ENCODE data around the gene CLIC2.

Gene CLIC2

DNA sequence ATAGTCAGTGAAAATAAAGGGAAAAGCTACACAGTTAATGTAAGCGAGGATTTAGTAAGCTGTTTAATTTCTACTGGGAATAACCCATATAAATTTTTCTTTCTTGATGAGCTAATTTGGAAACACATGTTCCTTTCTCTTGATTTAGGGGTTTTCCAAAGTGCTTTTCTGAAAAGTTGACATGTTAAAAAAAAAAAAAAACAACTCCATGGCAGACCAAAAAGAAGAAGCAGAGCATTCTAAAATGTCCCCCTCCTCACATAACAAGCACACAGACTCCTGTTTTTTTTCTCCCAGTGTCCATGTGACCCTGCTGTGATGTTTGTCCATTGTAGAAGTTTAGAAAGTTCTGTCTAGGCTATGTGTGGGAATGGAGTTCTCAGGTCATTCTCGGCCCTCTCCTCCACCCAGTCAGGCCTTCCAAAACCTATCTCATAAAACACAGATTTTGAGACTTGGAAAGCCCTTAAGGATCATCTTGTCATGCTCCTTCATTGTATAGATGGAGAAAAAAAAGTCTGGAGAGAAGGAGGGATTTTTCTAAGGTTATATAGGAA lies 792 bp downstream of the CLIC2 start:
- TF ChIP-seq, protein P1, sequence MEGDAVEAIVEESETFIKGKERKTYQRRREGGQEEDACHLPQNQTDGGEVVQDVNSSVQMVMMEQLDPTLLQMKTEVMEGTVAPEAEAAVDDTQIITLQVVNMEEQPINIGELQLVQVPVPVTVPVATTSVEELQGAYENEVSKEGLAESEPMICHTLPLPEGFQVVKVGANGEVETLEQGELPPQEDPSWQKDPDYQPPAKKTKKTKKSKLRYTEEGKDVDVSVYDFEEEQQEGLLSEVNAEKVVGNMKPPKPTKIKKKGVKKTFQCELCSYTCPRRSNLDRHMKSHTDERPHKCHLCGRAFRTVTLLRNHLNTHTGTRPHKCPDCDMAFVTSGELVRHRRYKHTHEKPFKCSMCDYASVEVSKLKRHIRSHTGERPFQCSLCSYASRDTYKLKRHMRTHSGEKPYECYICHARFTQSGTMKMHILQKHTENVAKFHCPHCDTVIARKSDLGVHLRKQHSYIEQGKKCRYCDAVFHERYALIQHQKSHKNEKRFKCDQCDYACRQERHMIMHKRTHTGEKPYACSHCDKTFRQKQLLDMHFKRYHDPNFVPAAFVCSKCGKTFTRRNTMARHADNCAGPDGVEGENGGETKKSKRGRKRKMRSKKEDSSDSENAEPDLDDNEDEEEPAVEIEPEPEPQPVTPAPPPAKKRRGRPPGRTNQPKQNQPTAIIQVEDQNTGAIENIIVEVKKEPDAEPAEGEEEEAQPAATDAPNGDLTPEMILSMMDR (IDR thresholded peaks at IDR 0.05): no peak
- H3K4me3 ChIP-seq (ENCODE audit: low read depth, low read length): peak overlapping the region; percentile 27
- H3K4me2 ChIP-seq (ENCODE audit: low read length): no peak overlapping the region
- no peak overlapping the region for H3K27ac ChIP-seq
- H3K36me3 ChIP-seq (ENCODE audit: control insufficient read depth, insufficient read depth, low read length): no peaks in the 10 kb centered on the region
- H3K4me1 ChIP-seq: no peaks in the 10 kb centered on the region
- H3K9ac ChIP-seq: no peak overlapping the region
- no peak overlapping the region for H2AFZ ChIP-seq
- H3K27me3 ChIP-seq (ENCODE audit: control insufficient read depth, insufficient read depth, low read length): no peaks in the 10 kb centered on the region
- H3K9me3 ChIP-seq (ENCODE audit: control insufficient read depth, low read length): no peaks in the 10 kb centered on the region
- H3K79me2 ChIP-seq: no peaks in the 10 kb centered on the region

DNA sequence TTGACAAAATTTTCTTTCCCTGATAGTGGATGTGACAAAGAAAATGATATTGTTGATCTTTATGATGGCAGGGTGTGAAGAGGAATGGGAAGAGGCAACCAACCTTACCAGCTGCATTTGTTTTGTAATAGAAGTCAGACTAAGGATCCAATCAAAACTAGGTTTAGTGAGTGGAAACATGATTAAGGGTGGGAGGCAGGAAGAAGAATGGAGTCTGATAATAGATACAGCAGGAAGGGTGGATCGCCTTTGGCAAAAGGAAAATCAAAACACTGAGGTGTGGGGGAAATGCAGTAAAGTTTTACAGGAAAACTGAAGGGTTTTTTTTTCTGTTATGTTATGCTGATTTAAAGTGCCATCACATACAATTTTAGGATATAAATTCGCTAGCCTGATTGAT lies 3.4 kb downstream of the CLIC2 start:
- no peak overlapping the region for H3K4me3 ChIP-seq (ENCODE audit: low read depth, low read length)
- no peaks in the 10 kb centered on the region for H3K9me3 ChIP-seq (ENCODE audit: control insufficient read depth, low read length)
- H3K4me1 ChIP-seq: no peaks in the 10 kb centered on the region
- no peak overlapping the region for H3K4me2 ChIP-seq (ENCODE audit: low read length)
- TF ChIP-seq, protein P1 (IDR thresholded peaks at IDR 0.05): no peak
- H3K27me3 ChIP-seq (ENCODE audit: control insufficient read depth, insufficient read depth, low read length): no peaks in the 10 kb centered on the region
- H2AFZ ChIP-seq: no peak overlapping the region
- no peaks in the 10 kb centered on the region for H3K79me2 ChIP-seq
- H3K27ac ChIP-seq: no peak overlapping the region
- no peak overlapping the region for H3K9ac ChIP-seq
- no peaks in the 10 kb centered on the region for H3K36me3 ChIP-seq (ENCODE audit: control insufficient read depth, insufficient read depth, low read length)

- Histone ChIP-seq H3K9ac (no peak overlapping the region), H3K9me3 (ENCODE audit: control insufficient read depth, low read length) (no peaks in the 10 kb centered on the region)
These were observed 5.1 kb downstream of the CLIC2 start for GRCh38 chrX:155329293-155329692.

GRCh38 chrX:155326610-155327009 lies 7.8 kb downstream of the CLIC2 start:
- H3K4me2 ChIP-seq (ENCODE audit: low read length): no peak overlapping the region
- H3K27me3 ChIP-seq (ENCODE audit: control insufficient read depth, insufficient read depth, low read length): no peaks in the 10 kb centered on the region
- TF ChIP-seq, protein P1 (IDR thresholded peaks at IDR 0.05): no peak
- H3K4me1 ChIP-seq: no peaks in the 10 kb centered on the region
- H3K79me2 ChIP-seq: no peaks in the 10 kb centered on the region
- no peaks in the 10 kb centered on the region for H3K36me3 ChIP-seq (ENCODE audit: control insufficient read depth, insufficient read depth, low read length)
- H3K27ac ChIP-seq: no peak overlapping the region
- H2AFZ ChIP-seq: no peak overlapping the region
- H3K4me3 ChIP-seq (ENCODE audit: low read depth, low read length): no peak overlapping the region
- H3K9me3 ChIP-seq (ENCODE audit: control insufficient read depth, low read length): no peaks in the 10 kb centered on the region
- H3K9ac ChIP-seq: no peak overlapping the region

More at GRCh38 chrX:155329293-155329692, 5.1 kb downstream of the CLIC2 start:
- H3K79me2 ChIP-seq: no peaks in the 10 kb centered on the region
- H2AFZ ChIP-seq: no peak overlapping the region
- H3K4me2 ChIP-seq (ENCODE audit: low read length): no peak overlapping the region
- H3K4me3 ChIP-seq (ENCODE audit: low read depth, low read length): no peak overlapping the region
- H3K36me3 ChIP-seq (ENCODE audit: control insufficient read depth, insufficient read depth, low read length): no peaks in the 10 kb centered on the region
- H3K27ac ChIP-seq: no peak overlapping the region
- TF ChIP-seq, protein P1 (IDR thresholded peaks at IDR 0.05): no peak
- no peaks in the 10 kb centered on the region for H3K27me3 ChIP-seq (ENCODE audit: control insufficient read depth, insufficient read depth, low read length)
- no peaks in the 10 kb centered on the region for H3K4me1 ChIP-seq

DNA sequence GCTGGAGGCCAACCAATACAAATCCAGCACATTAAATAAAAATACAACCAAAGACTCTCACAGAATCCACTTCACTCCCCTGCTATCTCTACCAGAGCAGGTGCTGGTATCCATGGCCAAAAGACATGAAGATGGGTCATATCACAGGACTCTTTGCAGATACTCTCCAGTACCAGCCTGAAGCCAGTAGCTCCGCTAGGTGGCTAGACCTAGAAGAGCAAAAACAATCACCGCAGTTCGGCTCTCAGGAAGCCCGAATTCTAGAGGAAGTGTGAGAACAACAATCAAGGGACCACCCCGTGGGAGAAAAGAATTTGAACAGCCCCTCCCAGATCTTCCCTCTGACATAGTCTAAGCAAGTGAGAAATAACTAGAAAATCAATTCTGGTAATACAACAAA lies 20.2 kb downstream of the CLIC2 start:
- Histone ChIP-seq H3K9me3 (ENCODE audit: control insufficient read depth, low read length) (no peaks in the 10 kb centered on the region), H3K9ac (no peak overlapping the region), H3K27me3 (ENCODE audit: control insufficient read depth, insufficient read depth, low read length) (no peaks in the 10 kb centered on the region), H3K4me2 (ENCODE audit: low read length) (no peak overlapping the region), H3K79me2 (no peaks in the 10 kb centered on the region), H3K27ac (no peak overlapping the region), H2AFZ (no peak overlapping the region), H3K4me1 (no peaks in the 10 kb centered on the region), H3K36me3 (ENCODE audit: control insufficient read depth, insufficient read depth, low read length) (no peaks in the 10 kb centered on the region), H3K4me3 (ENCODE audit: low read depth, low read length) (no peak overlapping the region)
- TF ChIP-seq, protein P1 (IDR thresholded peaks at IDR 0.05): no peak

Measured in parathyroid adenoma (tissue), 2 donors.